SKM-1 treated with dmso at 0.1 percent for 144 hours (cell line): ENCODE results near the gene SLC16A6.
"Not testable (repeated sequence)": the region's sequence is repeated elsewhere in the genome, so short reads cannot be mapped to it uniquely, and the experiment has no call there.

ENCODE experiments used
- DNase-seq: peaks from one replicate; lab custom pipeline; 2025; ENCODE audit not compliant: unreplicated experiment; lab: John Stamatoyannopoulos, UW

The SLC16A6 gene

GRCh38 chr17:68253426-68253825, 37.5 kb downstream of the SLC16A6 start:
- DNase-seq: not testable (repeated sequence)

DNA sequence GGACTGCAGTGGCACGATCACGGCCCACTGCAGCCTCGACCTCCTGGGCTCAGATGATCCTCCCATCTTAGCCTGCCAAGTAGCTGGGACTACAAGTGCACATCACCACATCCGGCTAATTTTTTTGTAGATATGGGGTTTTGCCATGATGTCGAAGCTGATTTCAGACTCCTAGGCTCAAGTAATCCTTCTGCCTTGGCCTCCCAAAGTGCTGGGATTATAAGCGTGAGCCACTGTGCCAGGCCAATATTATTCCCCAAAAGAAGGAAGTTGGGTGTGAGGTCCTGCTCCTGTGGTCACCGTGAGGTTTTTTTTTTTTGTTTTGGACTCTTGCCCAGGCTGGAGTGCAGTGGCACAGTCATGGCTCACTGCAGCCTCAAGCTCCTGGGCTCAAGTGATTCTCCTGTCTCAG, 41.6 kb downstream of the SLC16A6 start:
- DNase-seq: peak; percentile 30

DNA sequence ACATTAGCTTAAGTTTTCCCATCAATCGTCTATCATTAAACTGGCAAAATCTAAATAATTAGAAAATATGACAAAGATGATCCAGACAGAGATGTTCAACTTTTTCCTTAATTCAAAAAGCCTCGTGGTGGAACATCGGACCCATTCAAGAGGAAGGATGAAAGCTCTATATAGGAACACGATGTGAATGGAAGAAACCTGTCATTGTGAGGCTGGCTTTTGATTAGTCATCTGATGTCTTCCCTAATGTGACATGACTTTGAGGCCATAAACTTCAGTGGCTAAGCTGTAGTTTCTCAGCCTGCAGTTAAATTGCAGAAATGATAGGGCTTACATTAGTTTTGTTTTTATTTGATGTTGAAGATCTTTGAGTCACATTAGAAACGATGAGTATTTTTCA, 42.0 kb downstream of the SLC16A6 start:
- no peak for DNase-seq

DNA sequence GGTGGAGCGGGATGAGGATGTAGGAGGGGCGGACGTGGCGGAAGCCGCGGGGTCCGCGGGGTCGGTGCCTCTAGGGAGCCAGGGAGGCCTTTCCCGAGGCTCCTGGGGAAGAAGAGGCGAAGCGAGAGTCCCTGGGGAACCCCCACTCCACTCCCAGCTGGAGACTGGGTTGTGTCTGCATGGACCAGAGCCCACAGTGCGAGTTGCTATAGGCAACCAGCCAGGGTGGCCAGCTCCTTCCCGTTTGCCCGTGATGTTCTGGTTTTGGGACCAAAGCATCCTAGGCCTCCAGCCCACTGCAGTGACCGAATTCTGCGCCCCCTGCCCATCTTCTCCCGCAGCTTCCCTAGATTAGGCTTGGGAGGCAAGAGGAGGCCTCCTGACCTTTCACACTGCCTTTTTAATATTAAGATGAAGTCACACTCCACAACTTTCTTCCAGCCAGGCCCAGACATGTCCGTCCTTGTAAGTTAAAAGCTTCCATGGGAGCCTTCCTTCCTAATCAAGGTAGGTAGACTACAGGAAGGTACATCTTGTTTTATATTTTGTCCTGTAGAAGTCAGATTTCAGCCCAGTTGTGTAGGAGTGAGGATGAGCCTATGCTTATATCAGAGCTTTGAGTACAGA, 42.6 kb downstream of the SLC16A6 start:
- no peak for DNase-seq

GRCh38 chr17:68247445-68248198, 43.3 kb downstream of the SLC16A6 start, which contains the start of gene AMZ2:
Gene AMZ2 (plus strand): TSS chr17:68248043. CDS start chr17:68250188, 2,145 bp downstream.
- DNase-seq: peak; percentile 84

GRCh38 chr17:68246271-68247028, 44.5 kb downstream of the SLC16A6 start:
- DNase-seq: no peak

DNA sequence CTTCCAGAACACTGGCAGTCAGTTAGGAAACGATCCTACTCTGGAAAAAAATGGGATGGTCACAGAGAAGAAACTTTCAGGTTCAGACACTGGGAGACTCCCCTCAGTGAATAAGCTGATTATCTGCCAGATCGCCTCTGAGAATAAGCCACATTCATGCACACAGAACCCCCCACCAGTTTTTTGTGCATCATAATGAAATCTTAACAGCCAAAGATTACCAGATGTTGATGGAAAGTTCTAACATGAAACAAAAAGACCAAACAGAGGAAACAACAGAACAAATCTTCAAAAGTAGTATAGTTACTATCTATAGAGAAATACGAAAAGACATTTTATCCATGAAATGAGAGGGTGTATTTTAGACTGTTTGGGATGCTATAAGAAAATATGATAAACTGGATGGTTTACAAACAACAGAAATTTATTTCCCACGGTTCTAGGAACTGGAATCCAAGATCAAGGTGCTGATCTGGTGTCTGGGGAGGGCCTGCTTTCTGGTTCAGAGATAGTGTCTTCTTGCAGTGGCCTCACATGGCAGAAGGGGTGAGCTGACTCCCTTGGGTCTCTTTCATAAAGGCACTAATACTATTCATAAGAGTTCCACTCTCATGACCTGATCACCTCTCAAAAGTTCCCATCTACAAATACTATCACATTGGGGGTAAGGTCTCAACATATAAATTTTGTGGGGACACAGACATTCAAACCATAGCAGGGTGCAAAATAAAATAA, 51.1 kb downstream of the SLC16A6 start:
- DNase-seq: no peak

- DNase-seq: no peak
These were observed 52.1 kb downstream of the SLC16A6 start for GRCh38 chr17:68238871-68239253.

DNA sequence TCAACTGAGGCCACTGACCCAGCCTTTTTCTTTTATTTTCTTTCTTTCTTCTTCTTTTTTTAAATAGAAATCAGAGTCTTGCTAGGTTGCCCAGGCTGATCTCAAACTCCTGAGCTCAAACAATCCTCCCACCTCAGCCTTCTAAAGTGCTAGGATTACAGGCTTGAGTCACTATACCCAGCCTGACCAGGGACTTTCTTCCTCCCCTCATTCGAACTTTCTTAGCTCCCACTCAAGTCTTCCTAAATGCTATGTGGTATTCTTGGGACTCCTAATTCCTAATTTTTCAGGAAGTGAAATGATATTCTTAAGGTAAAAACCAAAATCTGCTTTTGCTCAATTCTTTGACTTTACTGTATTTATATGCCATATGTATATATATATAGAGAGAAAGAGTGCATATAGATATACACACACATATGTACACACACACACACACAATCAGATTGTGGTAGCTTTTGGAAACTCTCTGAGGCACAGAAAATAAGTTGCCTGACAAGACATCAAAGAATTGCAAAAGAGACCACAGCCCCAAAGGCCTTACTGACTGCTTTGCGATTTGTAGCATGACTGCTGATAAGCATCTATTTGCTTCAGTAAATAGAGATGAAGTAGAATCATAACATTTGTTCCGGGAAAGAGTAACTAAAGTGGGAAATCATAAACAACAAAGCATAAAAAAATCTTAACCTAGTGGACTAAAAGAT, 52.6 kb downstream of the SLC16A6 start:
- DNase-seq: no peak

GRCh38 chr17:68237369-68238163, 53.4 kb downstream of the SLC16A6 start:
- DNase-seq: peak; percentile 26

- DNase-seq: not testable (repeated sequence)
These were observed 55.6 kb downstream of the SLC16A6 start for GRCh38 chr17:68235336-68235791.

- not testable (repeated sequence) for DNase-seq
These were observed 56.1 kb downstream of the SLC16A6 start for GRCh38 chr17:68234726-68235335.

GRCh38 chr17:68232741-68233140, 58.2 kb downstream of the SLC16A6 start:
- DNase-seq: not testable (repeated sequence)

- DNase-seq: no peak
These were observed 59.4 kb downstream of the SLC16A6 start for GRCh38 chr17:68231541-68231940.

DNA sequence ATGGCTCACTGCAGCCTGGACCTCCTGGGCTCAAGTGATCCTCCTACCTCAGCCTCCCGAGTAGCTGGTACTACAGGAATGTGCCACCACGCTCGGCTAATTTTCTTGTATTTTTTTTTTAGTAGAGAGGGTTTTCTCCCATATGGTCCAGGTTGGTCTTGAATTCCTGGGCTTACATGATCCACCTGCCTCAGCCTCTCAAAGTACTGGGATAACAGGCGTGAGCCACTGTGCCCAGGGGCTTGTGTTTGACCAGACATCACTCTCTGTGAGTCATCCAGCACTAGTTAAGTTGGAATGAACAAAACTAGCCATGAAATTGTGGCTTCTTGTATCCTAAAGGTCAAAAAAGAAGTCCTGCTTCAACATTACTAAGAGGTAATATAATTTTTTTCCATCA, 59.8 kb downstream of the SLC16A6 start:
- DNase-seq: not testable (repeated sequence)

- DNase-seq: no peak
These were observed 61.3 kb downstream of the SLC16A6 start for GRCh38 chr17:68229619-68230018.

GRCh38 chr17:68228817-68229570, 61.9 kb downstream of the SLC16A6 start:
- no peak for DNase-seq

DNA sequence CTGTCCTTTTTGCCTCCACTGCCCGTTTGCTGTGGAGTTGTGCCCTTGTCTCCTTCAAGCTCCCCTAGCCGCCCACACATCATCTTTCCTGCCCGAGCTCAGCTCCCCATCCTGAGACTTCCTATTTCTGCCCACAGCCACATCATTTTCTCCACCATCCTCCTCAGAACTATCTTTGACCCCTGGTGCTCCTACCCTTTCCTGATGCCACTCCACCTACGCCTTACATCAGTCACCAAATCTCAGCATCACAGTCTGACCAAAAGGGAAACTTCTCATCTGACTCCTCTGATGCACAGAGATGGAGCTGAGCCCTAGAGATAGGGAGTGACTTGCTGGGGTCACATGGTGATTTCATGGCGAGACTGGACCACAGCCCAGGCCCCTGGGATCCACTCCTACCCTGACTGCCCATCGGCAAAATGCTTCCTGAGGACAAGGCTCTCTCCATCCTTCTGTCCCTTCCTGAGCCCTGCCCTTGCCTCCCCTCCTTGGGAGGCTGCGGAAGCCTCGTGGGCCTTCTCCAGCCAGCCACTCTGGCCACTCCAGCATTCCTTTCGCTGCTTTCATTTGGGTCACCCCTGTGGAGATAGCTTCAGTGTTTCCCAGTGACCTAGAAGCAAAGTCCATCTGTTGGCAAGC, 62.8 kb downstream of the SLC16A6 start:
- DNase-seq: not testable (repeated sequence)
